ENCODE data around the gene EXT2. TPM values are rescaled to one million over a fixed set of nuclear protein-coding genes. Genes with fewer than 3 reads are reported as not detected.

The EXT2 gene
- total RNA-seq, 1 donor from 2014 or later = 78.6 TPM

DNA sequence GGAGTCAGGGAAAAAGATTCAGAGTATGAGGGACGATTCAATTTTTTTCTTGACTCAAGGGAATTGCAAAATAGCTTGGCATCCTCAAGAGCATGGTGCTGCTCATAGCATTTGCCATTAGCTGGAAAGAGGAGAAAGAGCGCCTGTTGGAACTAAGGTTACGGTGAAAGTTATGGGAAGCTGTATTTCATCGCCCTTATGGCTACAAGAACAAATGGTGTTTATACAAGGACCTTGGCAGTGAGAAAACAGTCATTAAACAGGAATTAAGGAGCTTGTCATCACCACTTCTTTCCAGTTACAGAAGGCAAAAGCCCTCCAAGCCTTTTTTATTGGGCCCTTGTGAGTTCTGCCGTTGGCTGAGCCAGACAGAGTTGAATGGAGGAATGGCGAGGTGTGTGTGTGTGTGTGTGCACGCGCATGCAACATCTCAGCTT lies 140.3 kb downstream of the EXT2 start:
- intact Hi-C loops (cut with DNase I) = no loop called here
- H3K4me1 ChIP-seq = no peaks in the 10 kb centered on the region
- no peaks in the 10 kb centered on the region for H3K9me3 ChIP-seq
- H3K27ac ChIP-seq = no peak overlapping the region
- peaks cover 0 to 14% of the 10 kb centered on the region in 2 donors for H3K36me3 ChIP-seq
- H3K4me3 ChIP-seq = no peak overlapping the region
- TF ChIP-seq POLR2A (IDR thresholded peaks at IDR 0.05) (no peak), POLR2AphosphoS5 (IDR thresholded peaks at IDR 0.05; ENCODE audit: insufficient read depth in 1 of 2, low read depth in 1 of 2) (no peak)
- TF ChIP-seq, protein P1, sequence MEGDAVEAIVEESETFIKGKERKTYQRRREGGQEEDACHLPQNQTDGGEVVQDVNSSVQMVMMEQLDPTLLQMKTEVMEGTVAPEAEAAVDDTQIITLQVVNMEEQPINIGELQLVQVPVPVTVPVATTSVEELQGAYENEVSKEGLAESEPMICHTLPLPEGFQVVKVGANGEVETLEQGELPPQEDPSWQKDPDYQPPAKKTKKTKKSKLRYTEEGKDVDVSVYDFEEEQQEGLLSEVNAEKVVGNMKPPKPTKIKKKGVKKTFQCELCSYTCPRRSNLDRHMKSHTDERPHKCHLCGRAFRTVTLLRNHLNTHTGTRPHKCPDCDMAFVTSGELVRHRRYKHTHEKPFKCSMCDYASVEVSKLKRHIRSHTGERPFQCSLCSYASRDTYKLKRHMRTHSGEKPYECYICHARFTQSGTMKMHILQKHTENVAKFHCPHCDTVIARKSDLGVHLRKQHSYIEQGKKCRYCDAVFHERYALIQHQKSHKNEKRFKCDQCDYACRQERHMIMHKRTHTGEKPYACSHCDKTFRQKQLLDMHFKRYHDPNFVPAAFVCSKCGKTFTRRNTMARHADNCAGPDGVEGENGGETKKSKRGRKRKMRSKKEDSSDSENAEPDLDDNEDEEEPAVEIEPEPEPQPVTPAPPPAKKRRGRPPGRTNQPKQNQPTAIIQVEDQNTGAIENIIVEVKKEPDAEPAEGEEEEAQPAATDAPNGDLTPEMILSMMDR (IDR thresholded peaks at IDR 0.05) = no peak
- no peaks in the 10 kb centered on the region for H3K27me3 ChIP-seq
- DNase-seq (ENCODE audit: extremely low spot score in 2 of 2) = no peak

DNA sequence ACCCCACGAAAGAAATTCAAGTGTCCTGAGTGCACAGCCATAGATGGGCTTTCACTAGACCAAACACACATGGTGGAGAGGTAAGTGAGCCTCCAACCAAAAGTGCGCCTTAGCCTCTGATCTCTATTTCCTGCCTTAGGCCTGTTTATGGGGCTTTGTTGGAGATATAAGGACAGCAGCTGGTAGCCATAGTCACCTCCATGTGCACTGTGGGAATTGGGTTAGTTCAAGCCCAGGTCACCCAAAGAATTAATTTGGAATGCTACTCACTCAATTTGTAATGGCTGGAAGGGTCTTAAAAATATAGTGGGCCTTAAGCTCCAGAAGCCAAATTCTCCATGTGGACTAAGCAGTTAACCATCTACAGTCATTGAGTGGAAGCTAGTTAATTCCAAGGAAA lies 140.8 kb downstream of the EXT2 start:
- DNase-seq (ENCODE audit: extremely low spot score in 2 of 2) = no peak
- Histone ChIP-seq H3K27ac (no peak overlapping the region), H3K36me3 (peaks cover 0 to 14% of the 10 kb centered on the region in 2 donors), H3K4me1 (no peaks in the 10 kb centered on the region), H3K9me3 (no peaks in the 10 kb centered on the region), H3K4me3 (no peak overlapping the region), H3K27me3 (no peaks in the 10 kb centered on the region)
- intact Hi-C loops (cut with DNase I) = no loop called here
- TF ChIP-seq POLR2A (IDR thresholded peaks at IDR 0.05) (no peak), POLR2AphosphoS5 (IDR thresholded peaks at IDR 0.05; ENCODE audit: insufficient read depth in 1 of 2, low read depth in 1 of 2) (no peak)
- TF ChIP-seq, protein P1 (IDR thresholded peaks at IDR 0.05) = no peak

DNA sequence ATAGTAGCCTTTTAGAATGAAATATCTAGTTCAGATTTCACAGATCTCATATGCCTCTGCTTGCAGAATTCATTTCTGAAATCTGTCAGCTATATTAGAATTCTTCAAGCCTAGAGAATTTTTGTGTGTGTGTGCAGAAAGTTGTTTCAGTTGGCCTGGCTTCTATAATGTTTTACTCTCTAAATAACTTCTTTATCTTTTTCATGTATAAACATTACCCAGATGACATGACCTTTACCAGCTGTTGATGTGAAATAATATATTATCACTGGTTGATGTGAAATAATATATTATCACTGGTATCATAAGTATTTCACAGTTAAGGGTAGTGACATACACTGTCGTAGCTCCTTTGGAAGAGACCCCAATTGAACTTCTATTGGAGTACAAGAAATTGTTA lies 141.7 kb downstream of the EXT2 start:
- intact Hi-C loops (cut with DNase I) = no loop called here
- no peak for DNase-seq (ENCODE audit: extremely low spot score in 2 of 2)

DNA sequence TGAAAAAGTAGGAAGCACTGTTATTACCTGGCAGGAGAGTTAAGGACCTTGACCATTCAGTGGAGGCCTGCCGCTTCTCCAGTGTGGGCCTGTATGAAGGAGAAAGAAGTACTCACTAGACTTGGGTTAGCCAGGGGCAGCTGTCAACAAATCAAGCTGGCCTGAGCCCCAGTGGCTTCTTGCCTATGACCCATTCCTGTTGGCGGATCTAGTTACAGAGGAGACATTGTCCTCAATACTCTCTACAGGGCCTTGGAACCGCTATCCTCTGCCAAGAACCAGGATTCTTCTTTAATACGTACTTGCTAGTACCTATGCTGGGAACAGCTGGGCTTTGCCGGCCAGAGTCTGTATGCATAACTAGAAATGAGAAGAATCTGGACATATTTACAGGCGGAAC lies 146.4 kb downstream of the EXT2 start:
- H3K27ac ChIP-seq = no peak overlapping the region

More for the DNA sequence above, 141.7 kb downstream of the EXT2 start:
- no peak for TF ChIP-seq POLR2A (IDR thresholded peaks at IDR 0.05)
- TF ChIP-seq, protein P1 (IDR thresholded peaks at IDR 0.05) = no peak
- TF ChIP-seq POLR2AphosphoS5 (IDR thresholded peaks at IDR 0.05; ENCODE audit: insufficient read depth in 1 of 2, low read depth in 1 of 2) = no peak
- no peak overlapping the region for H3K4me3 ChIP-seq
- H3K27ac ChIP-seq = no peak overlapping the region
- peaks cover 0 to 14% of the 10 kb centered on the region in 2 donors for H3K36me3 ChIP-seq
- H3K27me3 ChIP-seq = no peaks in the 10 kb centered on the region
- no peaks in the 10 kb centered on the region for H3K9me3 ChIP-seq
- no peaks in the 10 kb centered on the region for H3K4me1 ChIP-seq

DNA sequence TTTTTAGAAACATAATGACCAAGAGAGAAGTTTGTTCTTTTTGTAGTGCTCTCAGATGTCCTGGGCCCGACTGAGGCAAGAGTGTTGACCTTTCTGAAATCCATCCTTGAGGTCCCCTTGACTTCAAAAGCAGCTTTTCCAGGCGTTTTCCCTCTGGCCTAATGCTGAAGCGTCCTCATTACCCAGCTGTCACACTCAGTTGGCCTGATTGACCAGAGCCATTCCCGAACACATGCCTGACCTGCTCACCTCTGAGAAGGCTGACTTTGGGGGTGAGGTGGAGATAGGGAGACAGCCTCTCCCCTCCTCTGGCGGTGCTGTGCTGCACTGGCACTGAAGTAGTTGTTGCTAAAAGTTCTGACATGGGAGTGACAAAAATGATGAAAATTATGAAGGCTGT lies 147.6 kb downstream of the EXT2 start:
- H3K27me3 ChIP-seq = no peaks in the 10 kb centered on the region
- H3K36me3 ChIP-seq = peaks cover 0 to 7% of the 10 kb centered on the region in 2 donors
- TF ChIP-seq POLR2A (IDR thresholded peaks at IDR 0.05) (no peak), POLR2AphosphoS5 (IDR thresholded peaks at IDR 0.05; ENCODE audit: insufficient read depth in 1 of 2, low read depth in 1 of 2) (no peak)
- TF ChIP-seq, protein P1 (IDR thresholded peaks at IDR 0.05) = no peak
- H3K4me3 ChIP-seq = no peak overlapping the region
- DNase-seq (ENCODE audit: extremely low spot score in 2 of 2) = no peak
- H3K9me3 ChIP-seq = no peaks in the 10 kb centered on the region
- no peak overlapping the region for H3K27ac ChIP-seq
- peaks cover 8% of the 10 kb centered on the region for H3K4me1 ChIP-seq
- intact Hi-C loops (cut with DNase I) = no loop called here

More for the DNA sequence above, 146.4 kb downstream of the EXT2 start:
- Histone ChIP-seq H3K27me3 (no peaks in the 10 kb centered on the region), H3K36me3 (peaks cover 0 to 7% of the 10 kb centered on the region in 2 donors), H3K4me3 (no peak overlapping the region), H3K9me3 (no peaks in the 10 kb centered on the region), H3K4me1 (no peaks in the 10 kb centered on the region)
- no peak for DNase-seq (ENCODE audit: extremely low spot score in 2 of 2)
- TF ChIP-seq POLR2AphosphoS5 (IDR thresholded peaks at IDR 0.05; ENCODE audit: insufficient read depth in 1 of 2, low read depth in 1 of 2) (no peak), POLR2A (IDR thresholded peaks at IDR 0.05) (no peak)
- TF ChIP-seq, protein P1 (IDR thresholded peaks at IDR 0.05) = no peak
- intact Hi-C loops (cut with DNase I) = no loop called here
